GM23338 (cell line): Measurements from ENCODE around the gene CASP3. TPM values are rescaled to one million over a fixed set of nuclear protein-coding genes. Genes with fewer than 3 reads are reported as not detected.

Experiments
- ATAC-seq: fragments of 200-7000 bp; cut with Tn5 transposase; 3 replicates; pipeline ENCODE4 v1.9.1; 2020
- DNase-seq: peaks from one replicate; pipeline ENCODE4 v3.0.0-alpha.2; 2015; ENCODE audit warnings: low spot score
- H2AFZ ChIP-seq: fragments of 200-600 bp; sonication (generic); 2 replicates; pipeline ENCODE4 v1.8.0; 2016; ENCODE audit warnings: antibody characterized with exemption, mild to moderate bottlenecking, moderate library complexity
- H3F3A ChIP-seq: fragments of 200-600 bp; sonication (generic); replicated peaks from 2 replicates; pipeline ENCODE4 v1.8.0; 2017; ENCODE audit warnings: antibody characterized with exemption, mixed run types, low read depth
- H3K27ac ChIP-seq: fragments of 200-600 bp; sonication (generic); 2 replicates; pipeline ENCODE4 v1.6.1; 2016; ENCODE audit warnings: low read depth
- H3K27me3 ChIP-seq: fragments of 200-600 bp; sonication (generic); 2 replicates; pipeline ENCODE4 v1.8.0; 2016; ENCODE audit warnings: mild to moderate bottlenecking, mixed run types, moderate library complexity; ENCODE audit not compliant: insufficient read depth
- H3K36me3 ChIP-seq: fragments of 200-600 bp; sonication (generic); 2 replicates; pipeline ENCODE4 v1.8.0; 2016; ENCODE audit warnings: mild to moderate bottlenecking; ENCODE audit not compliant: insufficient read depth
- H3K4me1 ChIP-seq: fragments of 200-600 bp; sonication (generic); 2 replicates; pipeline ENCODE4 v1.8.0; 2016; ENCODE audit warnings: mild to moderate bottlenecking, moderate library complexity; ENCODE audit not compliant: insufficient read depth
- H3K4me2 ChIP-seq: fragments of 200-600 bp; sonication (generic); 2 replicates; pipeline ENCODE4 v1.7.1; 2017; ENCODE audit warnings: mixed run types
- H3K4me3 ChIP-seq: fragments of 200-600 bp; sonication (generic); 2 replicates; pipeline ENCODE4 v1.6.1; 2016; ENCODE audit warnings: mixed run types
- H3K79me2 ChIP-seq: fragments of 200-600 bp; sonication (generic); replicated peaks from 2 replicates; pipeline ENCODE4 v1.8.0; 2017; ENCODE audit warnings: mild to moderate bottlenecking; ENCODE audit not compliant: insufficient read depth
- H3K9me2 ChIP-seq: fragments of 200-600 bp; sonication (generic); 2 replicates; pipeline ENCODE4 v1.8.0; 2017; ENCODE audit not compliant: insufficient read depth
- H4K20me1 ChIP-seq: fragments of 200-600 bp; sonication (generic); replicated peaks from 2 replicates; pipeline ENCODE4 v1.8.0; 2017; ENCODE audit warnings: mild to moderate bottlenecking; ENCODE audit not compliant: insufficient read depth
- H3K27ac Mint-ChIP-seq: 2 replicates; pipeline ENCODE4 v1.8.0; 2020; ENCODE audit warnings: inconsistent platforms, mild to moderate bottlenecking, moderate library complexity, mixed read lengths
- H3K27me3 Mint-ChIP-seq: 3 replicates; pipeline ENCODE4 v1.8.0; 2022; ENCODE audit warnings: low read depth, mild to moderate bottlenecking, moderate library complexity, mixed read lengths, inconsistent platforms; ENCODE audit not compliant: insufficient read depth, poor library complexity
- H3K36me3 Mint-ChIP-seq: 3 replicates; pipeline ENCODE4 v1.8.0; 2021; ENCODE audit warnings: low read depth, mild to moderate bottlenecking, inconsistent platforms, moderate library complexity, mixed read lengths
- H3K4me1 Mint-ChIP-seq: 3 replicates; pipeline ENCODE4 v1.8.0; 2020; ENCODE audit warnings: mild to moderate bottlenecking, inconsistent platforms, mixed read lengths
- H3K4me3 Mint-ChIP-seq: 3 replicates; pipeline ENCODE4 v1.8.0; 2021; ENCODE audit warnings: moderate library complexity, mild to moderate bottlenecking, inconsistent platforms, mixed read lengths
- H3K9me3 Mint-ChIP-seq: 3 replicates; pipeline ENCODE4 v1.8.0; 2020; ENCODE audit warnings: moderate library complexity, mild to moderate bottlenecking, inconsistent platforms, mixed read lengths
- CREB1 ChIP-seq: fragments of 250-450 bp; sonication (Bioruptor Pico); IDR thresholded peaks from 2 replicates; pipeline ENCODE4 v1.5.0; 2020; ENCODE audit warnings: low read depth, mild to moderate bottlenecking, moderate library complexity
- CTCF ChIP-seq, 2 experiments: fragments of 200-600 bp in 1 of 2; sonication (generic) in 1 of 2; conservative IDR thresholded peaks; 2 replicates each; pipeline versions ENCODE4 v1.5.1 to v1.6.1; 2016 to 2017; ENCODE audit warnings: antibody characterized with exemption in 2 of 2, low read depth in 2 of 2, mild to moderate bottlenecking in 2 of 2, moderate library complexity in 1 of 2
- ETS1 ChIP-seq: IDR thresholded peaks from 2 replicates; pipeline ENCODE4 v1.6.1; 2016; ENCODE audit warnings: antibody characterized with exemption
- EZH2 ChIP-seq: fragments of 200-600 bp; sonication (generic); IDR thresholded peaks from one replicate; pipeline ENCODE4 v1.8.0; 2017; ENCODE audit warnings: antibody characterized with exemption, mild to moderate bottlenecking, low read depth; ENCODE audit not compliant: unreplicated experiment
- EZH2phosphoT487 ChIP-seq: fragments of 200-600 bp; sonication (generic); IDR thresholded peaks from one replicate; pipeline ENCODE4 v1.8.1; 2018; ENCODE audit warnings: antibody characterized with exemption; ENCODE audit not compliant: unreplicated experiment
- JUNB ChIP-seq: IDR thresholded peaks from one replicate; pipeline ENCODE4 v1.6.1; 2016; ENCODE audit warnings: antibody characterized with exemption; ENCODE audit not compliant: unreplicated experiment
- NANOG ChIP-seq: IDR thresholded peaks from 2 replicates; pipeline ENCODE4 v1.6.1; 2016; ENCODE audit warnings: antibody characterized with exemption, borderline replicate concordance
- POLR2AphosphoS5 ChIP-seq: IDR thresholded peaks from 2 replicates; pipeline ENCODE4 v1.6.1; 2016; ENCODE audit warnings: antibody characterized with exemption, low read depth
- REST ChIP-seq: IDR thresholded peaks from one replicate; pipeline ENCODE4 v1.6.1; 2018; ENCODE audit warnings: antibody characterized with exemption; ENCODE audit not compliant: unreplicated experiment
- STAT1 ChIP-seq: IDR thresholded peaks from one replicate; pipeline ENCODE4 v1.6.1; 2016; ENCODE audit warnings: antibody characterized with exemption; ENCODE audit not compliant: unreplicated experiment
- ZNF114 ChIP-seq: fragments of 250-450 bp; sonication (Bioruptor Pico); IDR thresholded peaks from 2 replicates; pipeline ENCODE4 v1.5.0; 2020; ENCODE audit warnings: mild to moderate bottlenecking, moderate library complexity
- ZNF331 ChIP-seq: fragments of 250-450 bp; sonication (Bioruptor Pico); IDR thresholded peaks from 2 replicates; pipeline ENCODE4 v1.5.0; 2020; ENCODE audit warnings: low read depth, mild to moderate bottlenecking, moderate library complexity
- polyA plus RNA-seq: library from polyadenylated mRNA; unstranded; fragments of >200 nt; fragmentation: Nextera tagmentation; extraction: Ambion mirVana; gene quantifications from 2 replicates; pipeline ENCODE4 v1.2.1, GENCODE V29; 2016
- total RNA-seq: library from RNA; depleted of rRNA; stranded (reverse); fragments of >200 nt; shearing (Covaris generic); gene quantifications from 2 replicates; pipeline ENCODE4 v1.2.3, GENCODE V29; 2014
- TF ChIP-seq, protein P1 (sequence below): fragments of 250-450 bp; sonication (Bioruptor Pico); IDR thresholded peaks from 2 replicates; pipeline ENCODE4 v1.5.0; 2020; ENCODE audit warnings: mild to moderate bottlenecking, moderate library complexity

The CASP3 gene
- total and polyA plus RNA-seq, 2 experiments from 2014 or later = 50.5 to 84.4 TPM

- Histone ChIP-seq H3K27me3 (no peaks in the 10 kb centered on the region), H3K4me3 (no peak overlapping the region), H3F3A (no peaks in the 10 kb centered on the region), H3K9me2 (peaks cover 4% of the 10 kb centered on the region; the same call in 1 of the 2 replicates), H2AFZ (no peak overlapping the region), H3K79me2 (no peaks in the 10 kb centered on the region), H3K4me1 (peaks cover 5% of the 10 kb centered on the region; the same call in 1 of the 2 replicates), H4K20me1 (no peaks in the 10 kb centered on the region), H3K36me3 (no peaks in the 10 kb centered on the region), H3K4me2 (no peak overlapping the region), H3K27ac (no peak overlapping the region)
- Mint-ChIP-seq H3K36me3 (peaks cover 2% of the 10 kb centered on the region; the same call in 1 of the 3 replicates), H3K4me3 (no peak overlapping the region), H3K9me3 (peaks cover 8% of the 10 kb centered on the region; the same call in 1 of the 3 replicates), H3K27me3 (no peaks in the 10 kb centered on the region), H3K27ac (no peak overlapping the region), H3K4me1 (no peaks in the 10 kb centered on the region; the same call in 2 of the 3 replicates)
- no peak for DNase-seq
- ATAC-seq = no peak
- no peak for TF ChIP-seq ETS1
- no peak for TF ChIP-seq REST
- no peak for TF ChIP-seq JUNB
- TF ChIP-seq EZH2phosphoT487 = no peak
- no peak for TF ChIP-seq POLR2AphosphoS5
- no peak for TF ChIP-seq ZNF114 (CRISPR knock-in tag)
- no peak for TF ChIP-seq EZH2
- TF ChIP-seq CTCF (conservative IDR thresholded peaks at IDR 0.05; ENCODE audit: low read depth in 2 of 2) = no peak
- no peak for TF ChIP-seq NANOG
- TF ChIP-seq STAT1 = no peak
- no peak for TF ChIP-seq CREB1
- TF ChIP-seq, protein P1, sequence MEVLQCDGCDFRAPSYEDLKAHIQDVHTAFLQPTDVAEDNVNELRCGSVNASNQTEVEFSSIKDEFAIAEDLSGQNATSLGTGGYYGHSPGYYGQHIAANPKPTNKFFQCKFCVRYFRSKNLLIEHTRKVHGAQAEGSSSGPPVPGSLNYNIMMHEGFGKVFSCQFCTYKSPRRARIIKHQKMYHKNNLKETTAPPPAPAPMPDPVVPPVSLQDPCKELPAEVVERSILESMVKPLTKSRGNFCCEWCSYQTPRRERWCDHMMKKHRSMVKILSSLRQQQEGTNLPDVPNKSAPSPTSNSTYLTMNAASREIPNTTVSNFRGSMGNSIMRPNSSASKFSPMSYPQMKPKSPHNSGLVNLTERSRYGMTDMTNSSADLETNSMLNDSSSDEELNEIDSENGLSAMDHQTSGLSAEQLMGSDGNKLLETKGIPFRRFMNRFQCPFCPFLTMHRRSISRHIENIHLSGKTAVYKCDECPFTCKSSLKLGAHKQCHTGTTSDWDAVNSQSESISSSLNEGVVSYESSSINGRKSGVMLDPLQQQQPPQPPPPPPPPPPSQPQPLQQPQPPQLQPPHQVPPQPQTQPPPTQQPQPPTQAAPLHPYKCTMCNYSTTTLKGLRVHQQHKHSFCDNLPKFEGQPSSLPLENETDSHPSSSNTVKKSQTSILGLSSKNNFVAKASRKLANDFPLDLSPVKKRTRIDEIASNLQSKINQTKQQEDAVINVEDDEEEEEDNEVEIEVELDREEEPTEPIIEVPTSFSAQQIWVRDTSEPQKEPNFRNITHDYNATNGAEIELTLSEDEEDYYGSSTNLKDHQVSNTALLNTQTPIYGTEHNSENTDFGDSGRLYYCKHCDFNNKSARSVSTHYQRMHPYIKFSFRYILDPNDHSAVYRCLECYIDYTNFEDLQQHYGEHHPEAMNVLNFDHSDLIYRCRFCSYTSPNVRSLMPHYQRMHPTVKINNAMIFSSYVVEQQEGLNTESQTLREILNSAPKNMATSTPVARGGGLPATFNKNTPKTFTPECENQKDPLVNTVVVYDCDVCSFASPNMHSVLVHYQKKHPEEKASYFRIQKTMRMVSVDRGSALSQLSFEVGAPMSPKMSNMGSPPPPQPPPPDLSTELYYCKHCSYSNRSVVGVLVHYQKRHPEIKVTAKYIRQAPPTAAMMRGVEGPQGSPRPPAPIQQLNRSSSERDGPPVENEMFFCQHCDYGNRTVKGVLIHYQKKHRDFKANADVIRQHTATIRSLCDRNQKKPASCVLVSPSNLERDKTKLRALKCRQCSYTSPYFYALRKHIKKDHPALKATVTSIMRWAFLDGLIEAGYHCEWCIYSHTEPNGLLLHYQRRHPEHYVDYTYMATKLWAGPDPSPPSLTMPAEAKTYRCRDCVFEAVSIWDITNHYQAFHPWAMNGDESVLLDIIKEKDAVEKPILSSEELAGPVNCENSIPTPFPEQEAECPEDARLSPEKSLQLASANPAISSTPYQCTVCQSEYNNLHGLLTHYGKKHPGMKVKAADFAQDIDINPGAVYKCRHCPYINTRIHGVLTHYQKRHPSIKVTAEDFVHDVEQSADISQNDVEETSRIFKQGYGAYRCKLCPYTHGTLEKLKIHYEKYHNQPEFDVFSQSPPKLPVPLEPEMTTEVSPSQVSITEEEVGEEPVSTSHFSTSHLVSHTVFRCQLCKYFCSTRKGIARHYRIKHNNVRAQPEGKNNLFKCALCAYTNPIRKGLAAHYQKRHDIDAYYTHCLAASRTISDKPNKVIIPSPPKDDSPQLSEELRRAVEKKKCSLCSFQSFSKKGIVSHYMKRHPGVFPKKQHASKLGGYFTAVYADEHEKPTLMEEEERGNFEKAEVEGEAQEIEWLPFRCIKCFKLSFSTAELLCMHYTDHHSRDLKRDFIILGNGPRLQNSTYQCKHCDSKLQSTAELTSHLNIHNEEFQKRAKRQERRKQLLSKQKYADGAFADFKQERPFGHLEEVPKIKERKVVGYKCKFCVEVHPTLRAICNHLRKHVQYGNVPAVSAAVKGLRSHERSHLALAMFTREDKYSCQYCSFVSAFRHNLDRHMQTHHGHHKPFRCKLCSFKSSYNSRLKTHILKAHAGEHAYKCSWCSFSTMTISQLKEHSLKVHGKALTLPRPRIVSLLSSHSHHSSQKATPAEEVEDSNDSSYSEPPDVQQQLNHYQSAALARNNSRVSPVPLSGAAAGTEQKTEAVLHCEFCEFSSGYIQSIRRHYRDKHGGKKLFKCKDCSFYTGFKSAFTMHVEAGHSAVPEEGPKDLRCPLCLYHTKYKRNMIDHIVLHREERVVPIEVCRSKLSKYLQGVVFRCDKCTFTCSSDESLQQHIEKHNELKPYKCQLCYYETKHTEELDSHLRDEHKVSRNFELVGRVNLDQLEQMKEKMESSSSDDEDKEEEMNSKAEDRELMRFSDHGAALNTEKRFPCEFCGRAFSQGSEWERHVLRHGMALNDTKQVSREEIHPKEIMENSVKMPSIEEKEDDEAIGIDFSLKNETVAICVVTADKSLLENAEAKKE (CRISPR knock-in tag) = no peak
- no peak for TF ChIP-seq ZNF331 (CRISPR knock-in tag)
Observed at GRCh38 chr4:184590196-184590595, 59.1 kb downstream of the CASP3 start.
